Activated CD4-positive, alpha-beta T cell treated with anti-CD3 and anti-CD28 coated beads, Interleukin-2, Interleukin-4, amounts not matched to agents 100 ng/mL and 50 ng/mL, durations not matched to agents 16 hours and 8 hours (primary cell): Measurements from ENCODE around the gene CHERP.
A peak's percentile ranks its signal among the peaks of the same experiment; 100 is the strongest.
"Not testable (repeated sequence)": the region's sequence is repeated elsewhere in the genome, so short reads cannot be mapped to it uniquely, and the experiment has no call there.

Experiments used
- DNase-seq: peaks from one replicate; pipeline ENCODE4 v3.0.0-alpha.2; 2020; ENCODE audit warnings: low spot score

CHERP gene

GRCh38 chr19:16577531-16577985 is 35.3 kb upstream of the CHERP start:
- DNase-seq, result no peak

GRCh38 chr19:16576690-16577530 is 34.7 kb upstream of the CHERP start:
- DNase-seq, result no peak

- no peak for DNase-seq
These were observed 33.8 kb upstream of the CHERP start for GRCh38 chr19:16575861-16576689.

GRCh38 chr19:16575282-16575681 is 33.0 kb upstream of the CHERP start:
- DNase-seq, result no peak

GRCh38 chr19:16573925-16574324 is 31.7 kb upstream of the CHERP start:
- no peak for DNase-seq

- DNase-seq, result no peak
These were observed 31.1 kb upstream of the CHERP start for GRCh38 chr19:16573296-16573695.

GRCh38 chr19:16572332-16573211 is 30.3 kb upstream of the CHERP start, which contains the start of gene SLC35E1:
SLC35E1 (minus strand) TSS chr19:16572415; CDS start chr19:16572364, 51 bp downstream.
- DNase-seq, result peak; percentile 95

- DNase-seq, result no peak
These were observed 29.6 kb upstream of the CHERP start for GRCh38 chr19:16571822-16572331.

- no peak for DNase-seq
These were observed 29.0 kb upstream of the CHERP start for GRCh38 chr19:16571283-16571682.

GRCh38 chr19:16569609-16570320 is 27.5 kb upstream of the CHERP start:
- no peak for DNase-seq

- DNase-seq, result no peak
These were observed 24.5 kb upstream of the CHERP start for GRCh38 chr19:16566702-16567101.

- peak; percentile 82 for DNase-seq
These were observed 23.9 kb upstream of the CHERP start for GRCh38 chr19:16566161-16566560.

GRCh38 chr19:16564842-16565241 is 22.6 kb upstream of the CHERP start:
- no peak for DNase-seq

GRCh38 chr19:16562608-16563025 is 20.4 kb upstream of the CHERP start:
- no peak for DNase-seq

- no peak for DNase-seq
These were observed 19.1 kb upstream of the CHERP start for GRCh38 chr19:16561382-16561781.

- no peak for DNase-seq
These were observed 17.6 kb upstream of the CHERP start for GRCh38 chr19:16559780-16560276.

- DNase-seq, result no peak
These were observed 12.5 kb upstream of the CHERP start for GRCh38 chr19:16554776-16555175.

- not testable (repeated sequence) for DNase-seq
These were observed 9.7 kb upstream of the CHERP start for GRCh38 chr19:16551902-16552301.

- DNase-seq, result no peak
These were observed 6.7 kb upstream of the CHERP start for GRCh38 chr19:16548956-16549355.

- DNase-seq, result no peak
These were observed 2.4 kb upstream of the CHERP start for GRCh38 chr19:16544473-16545231.
